HFFc6 (cell line): ENCODE data around the gene CGREF1. TPM values are rescaled to one million over a fixed set of nuclear protein-coding genes. Genes with fewer than 3 reads are reported as not detected.
A peak's percentile ranks its signal among the peaks of the same experiment; 100 is the strongest.

Source experiments
- DNase-seq: peaks from one replicate; pipeline ENCODE4 v3.0.0-alpha.2; 2018
- H3K27ac Mint-ChIP-seq: 2 replicates; pipeline ENCODE4 v1.8.0; 2020; ENCODE audit warnings: mild to moderate bottlenecking, mixed read lengths
- H3K27me3 Mint-ChIP-seq: 2 replicates; pipeline ENCODE4 v1.8.0; 2021; ENCODE audit warnings: mild to moderate bottlenecking, moderate library complexity, mixed read lengths; ENCODE audit not compliant: insufficient read depth
- H3K36me3 Mint-ChIP-seq: 2 replicates; pipeline ENCODE4 v1.8.0; 2021; ENCODE audit warnings: low read depth, mixed read lengths
- H3K4me1 Mint-ChIP-seq: 2 replicates; pipeline ENCODE4 v1.8.0; 2020; ENCODE audit warnings: low read depth, mixed read lengths
- H3K4me3 Mint-ChIP-seq: 2 replicates; pipeline ENCODE4 v1.8.0; 2020; ENCODE audit warnings: mild to moderate bottlenecking, moderate library complexity, mixed read lengths
- H3K9me3 Mint-ChIP-seq: 2 replicates; pipeline ENCODE4 v1.8.0; 2020; ENCODE audit warnings: mild to moderate bottlenecking, mixed read lengths
- CTCF ChIP-seq: fragments of 200-600 bp; sonication (generic); IDR thresholded peaks from 2 replicates; pipeline ENCODE4 v1.5.0; 2021; ENCODE audit warnings: antibody characterized with exemption, mild to moderate bottlenecking
- total RNA-seq, 6 experiments: library from RNA; stranded (reverse); fragmentation: NEBNext Ultra II Directional; extraction: Animal tissue kit (Norgen Biotek cat#: 25700); gene quantifications; 2 replicates in 1 of 6; 3 replicates in 5 of 6; pipeline ENCODE4 v1.2.3, GENCODE V29; 2021

Gene CGREF1
- total RNA-seq, 6 experiments from 2014 or later: 0.12 TPM; not detected in 5

DNA sequence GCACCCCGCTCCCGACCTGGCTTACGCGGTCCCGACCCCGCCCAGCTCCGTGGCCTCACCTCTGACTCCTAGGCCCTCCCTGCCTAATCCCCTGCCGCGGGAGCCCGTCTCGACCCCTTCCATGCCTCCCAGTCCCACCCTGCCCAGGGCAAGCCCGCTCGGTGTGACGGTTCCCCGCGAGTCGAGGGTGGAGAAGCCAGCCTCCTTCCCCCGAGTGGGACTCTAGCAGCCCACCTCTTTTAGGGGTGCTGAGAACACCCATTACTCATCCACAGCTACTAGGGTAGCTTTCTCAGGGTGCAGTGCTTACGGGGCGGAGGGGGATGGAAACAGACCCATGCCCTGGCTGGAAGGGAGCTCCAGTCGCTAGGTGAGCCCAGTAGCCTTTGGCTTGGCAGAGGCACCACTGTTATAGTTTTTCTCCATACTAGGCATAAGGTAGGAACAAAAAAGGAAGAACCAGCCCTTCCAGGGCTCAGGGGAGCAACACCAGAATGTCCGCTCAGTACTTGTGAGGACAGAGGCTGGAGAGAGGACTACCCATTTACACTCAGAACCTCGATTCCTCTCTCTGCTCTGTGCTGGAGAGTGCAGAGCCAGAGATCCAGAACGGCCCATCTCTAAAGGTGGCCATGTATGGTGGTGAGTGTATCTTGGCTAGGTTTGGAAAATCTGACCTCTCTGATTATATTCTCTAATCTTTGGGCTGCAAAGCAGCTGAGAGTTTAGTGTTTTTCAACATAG is 66.9 kb downstream of the CGREF1 start:
- Mint-ChIP-seq H3K27ac (peak overlapping the region; percentile 84), H3K4me3 (peak overlapping the region; percentile 97), H3K36me3 (peaks cover 28% of the 10 kb centered on the region), H3K27me3 (peaks cover 14% of the 10 kb centered on the region), H3K4me1 (peaks cover 31% of the 10 kb centered on the region), H3K9me3 (peaks cover 13% of the 10 kb centered on the region)
- no peak for TF ChIP-seq CTCF
- DNase-seq: peak; percentile 16

DNA sequence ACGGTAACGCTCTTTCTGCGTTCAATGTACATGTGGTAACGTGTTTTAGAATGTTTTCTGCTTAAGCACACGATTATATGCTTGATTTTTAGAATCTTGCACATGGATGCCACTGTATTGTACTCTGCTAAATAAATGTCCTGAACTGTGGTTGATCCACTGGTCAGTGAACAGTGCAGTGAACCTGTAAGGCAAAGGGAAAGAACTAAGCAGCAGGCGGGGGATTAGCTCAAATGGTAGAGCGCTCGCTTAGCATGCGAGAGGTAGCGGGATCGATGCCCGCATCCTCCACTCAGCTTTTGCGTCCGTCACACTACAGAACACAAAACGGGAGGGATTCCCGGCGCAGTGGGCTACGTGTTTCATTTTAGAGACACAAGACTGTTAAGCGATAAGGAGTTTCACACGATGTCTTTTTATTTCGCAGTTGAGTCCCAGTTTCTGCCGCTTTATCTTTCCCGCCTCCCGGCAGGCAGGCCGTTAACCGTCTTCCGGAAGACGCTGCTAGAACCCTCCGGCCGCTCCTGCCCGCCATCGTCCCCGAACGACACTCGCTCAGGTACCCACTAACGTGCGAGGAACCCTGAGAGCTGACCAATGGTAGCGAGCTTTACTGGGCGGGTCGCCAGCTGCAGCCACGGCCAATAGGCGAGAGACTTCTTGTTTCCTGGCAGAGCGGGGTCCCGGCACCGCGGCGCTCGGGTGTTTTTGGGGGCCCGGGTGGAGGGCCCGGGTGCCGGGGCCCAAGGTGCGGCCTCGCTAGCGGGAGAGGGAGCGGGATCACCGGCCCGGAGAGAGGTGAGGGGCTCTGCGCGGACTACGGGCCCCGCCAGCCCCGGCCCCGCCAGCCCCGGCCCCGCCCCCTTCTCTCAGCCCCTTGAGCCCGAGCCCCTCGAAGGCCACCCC is 67.7 kb downstream of the CGREF1 start, which contains the start of gene AGBL5:
TSS of gene AGBL5 (plus strand) at position 673 of the 906 bp plus-strand sequence. CDS start 1,291 bp downstream, outside the sequence.
- H3K36me3 Mint-ChIP-seq: peaks cover 28% of the 10 kb centered on the region
- H3K4me3 Mint-ChIP-seq: peak within 1 kb of the TSS; percentile 97
- DNase-seq: peak; percentile 90
- H3K4me1 Mint-ChIP-seq: peaks cover 31% of the 10 kb centered on the region
- TF ChIP-seq CTCF: no peak
- peaks cover 13% of the 10 kb centered on the region for H3K9me3 Mint-ChIP-seq
- peaks cover 14% of the 10 kb centered on the region for H3K27me3 Mint-ChIP-seq
- H3K27ac Mint-ChIP-seq: peak within 1 kb of the TSS; percentile 98

Other genes starting within 250 kb of the CGREF1 start
- gene MAPRE3, start 148.5 kb downstream of the CGREF1 start, total RNA-seq: 10 to 100 TPM; 17.0 to 20.4 (median 17.7) TPM
- 100 to 1,000 TPM; 119 to 162 (median 144) TPM for gene TMEM214, start 86.2 kb downstream of the CGREF1 start, total RNA-seq
- gene AGBL5, start 67.5 kb downstream of the CGREF1 start, total RNA-seq: 10 to 100 TPM; 23.5 to 31.4 (median 28.6) TPM
- 100 to 1,000 TPM; 500 to 565 (median 548) TPM for gene OST4, start 47.5 kb downstream of the CGREF1 start, total RNA-seq
- gene EMILIN1, start 40.5 kb downstream of the CGREF1 start, total RNA-seq: 100 to 1,000 TPM; 144 to 208 (median 183) TPM
- 1 to 10 TPM; 1.0 to 1.7 (median 1.6) TPM for gene KHK, start 32.4 kb downstream of the CGREF1 start, total RNA-seq
- not detected for gene ABHD1, start 4.7 kb upstream of the CGREF1 start, total RNA-seq
- 10 to 100 TPM; 43.4 to 50.7 (median 46.4) TPM for gene PREB, start 15.5 kb upstream of the CGREF1 start, total RNA-seq
- not detected for gene PRR30, start 20.3 kb upstream of the CGREF1 start, total RNA-seq
- gene TCF23, start 29.9 kb upstream of the CGREF1 start, total RNA-seq: not detected
- gene ATRAID, start 92.9 kb upstream of the CGREF1 start, total RNA-seq: 100 to 1,000 TPM in 5 of 6 experiments, 10 to 100 TPM in 1; 98.8 to 123 (median 116) TPM
- gene SLC5A6, start 93.1 kb upstream of the CGREF1 start, total RNA-seq: 10 to 100 TPM; 23.6 to 32.6 (median 25.5) TPM
- 10 to 100 TPM; 38.3 to 46.9 (median 42.8) TPM for gene CAD, start 98.2 kb upstream of the CGREF1 start, total RNA-seq
- not detected for gene SLC30A3, start 143.9 kb upstream of the CGREF1 start, total RNA-seq
- gene DNAJC5G, start 156.3 kb upstream of the CGREF1 start, total RNA-seq: not detected
- not detected for gene TRIM54, start 163.3 kb upstream of the CGREF1 start, total RNA-seq
- gene UCN, start 189.3 kb upstream of the CGREF1 start, total RNA-seq: under 1 TPM; 0.46 to 0.88 (median 0.73) TPM
- 10 to 100 TPM; 72.5 to 89.8 (median 83.5) TPM for gene MPV17, start 204.0 kb upstream of the CGREF1 start, total RNA-seq
- gene GTF3C2, start 237.6 kb upstream of the CGREF1 start, total RNA-seq: 10 to 100 TPM; 42.9 to 53.0 (median 48.4) TPM